HEK293 (cell line): ENCODE measurements around the gene BIRC3.

ENCODE experiments used
- BCL11B ChIP-seq: fragments of 450-650 bp; formaldehyde crosslinking; IDR thresholded peaks from 2 replicates; pipeline ENCODE4 v1.5.1; 2016; ENCODE audit warnings: low read depth, missing biosample characterization, missing genetic modification characterization
- FEZF1 ChIP-seq: fragments of 450-650 bp; formaldehyde crosslinking; IDR thresholded peaks from 2 replicates; pipeline ENCODE4 v1.5.1; 2016; ENCODE audit warnings: missing biosample characterization, missing genetic modification characterization
- HOXC10 ChIP-seq: sonication (generic); formaldehyde crosslinking; IDR thresholded peaks from 2 replicates; pipeline ENCODE4 v1.8.1; 2023; ENCODE audit warnings: mild to moderate bottlenecking, missing genetic modification reagents
- KLF8 ChIP-seq: fragments of 450-650 bp; formaldehyde crosslinking; IDR thresholded peaks from 2 replicates; pipeline ENCODE4 v1.5.1; 2016; ENCODE audit warnings: missing biosample characterization, missing genetic modification characterization
- REPIN1 ChIP-seq: fragments of 450-650 bp; formaldehyde crosslinking; IDR thresholded peaks from 2 replicates; pipeline ENCODE4 v1.5.1; 2017; ENCODE audit warnings: missing biosample characterization, missing genetic modification characterization, low read depth
- SCRT1 ChIP-seq: fragments of 450-650 bp; formaldehyde crosslinking; IDR thresholded peaks from 2 replicates; pipeline ENCODE4 v1.5.1; 2016; ENCODE audit warnings: missing biosample characterization, missing genetic modification characterization, borderline replicate concordance
- TRIM28 ChIP-seq: IDR thresholded peaks from 2 replicates; pipeline ENCODE4 v1.6.1; 2011; ENCODE audit warnings: low read length, control low read depth, borderline replicate concordance
- ZBTB20 ChIP-seq: fragments of 450-650 bp; formaldehyde crosslinking; IDR thresholded peaks from 2 replicates; pipeline ENCODE4 v1.5.1; 2016; ENCODE audit warnings: missing biosample characterization, missing genetic modification characterization
- ZBTB21 ChIP-seq: fragments of 450-650 bp; formaldehyde crosslinking; IDR thresholded peaks from 2 replicates; pipeline ENCODE4 v1.5.1; 2017; ENCODE audit warnings: missing biosample characterization, missing genetic modification characterization
- ZEB2 ChIP-seq: fragments of 450-650 bp; formaldehyde crosslinking; IDR thresholded peaks from 2 replicates; pipeline ENCODE4 v1.5.1; 2016; ENCODE audit warnings: missing biosample characterization, missing genetic modification characterization
- ZNF214 ChIP-seq: fragments of 450-650 bp; formaldehyde crosslinking; IDR thresholded peaks from 2 replicates; pipeline ENCODE4 v1.5.1; 2017; ENCODE audit warnings: missing biosample characterization, mild to moderate bottlenecking, missing genetic modification characterization, borderline replicate concordance
- ZNF292 ChIP-seq: fragments of 450-650 bp; formaldehyde crosslinking; IDR thresholded peaks from 2 replicates; pipeline ENCODE4 v1.5.1; 2016; ENCODE audit warnings: low read depth, missing biosample characterization, missing genetic modification characterization, borderline replicate concordance
- ZNF561 ChIP-seq: fragments of 450-650 bp; IDR thresholded peaks from 2 replicates; pipeline ENCODE4 v1.5.1; 2018; ENCODE audit warnings: missing biosample characterization, missing genetic modification characterization, borderline replicate concordance
- ZNF701 ChIP-seq: fragments of 450-650 bp; formaldehyde crosslinking; IDR thresholded peaks from 2 replicates; pipeline ENCODE4 v1.5.1; 2016; ENCODE audit warnings: missing biosample characterization, missing genetic modification characterization
- ZNF76 ChIP-seq: fragments of 450-650 bp; formaldehyde crosslinking; IDR thresholded peaks from 2 replicates; pipeline ENCODE4; 2016; ENCODE audit warnings: low read depth, missing biosample characterization, missing genetic modification characterization, borderline replicate concordance
- ZNF785 ChIP-seq: fragments of 450-650 bp; formaldehyde crosslinking; IDR thresholded peaks from 2 replicates; pipeline ENCODE4 v1.5.1; 2016; ENCODE audit warnings: missing biosample characterization, missing genetic modification characterization
- TF ChIP-seq, protein P1 (sequence below): fragments of 450-650 bp; formaldehyde crosslinking; IDR thresholded peaks from 2 replicates; pipeline ENCODE4 v1.5.1; 2017; ENCODE audit warnings: missing biosample characterization, missing genetic modification characterization
- TF ChIP-seq, protein P2 (sequence below): fragments of 450-650 bp; formaldehyde crosslinking; IDR thresholded peaks from 2 replicates; pipeline ENCODE4 v1.5.1; 2016; ENCODE audit warnings: missing biosample characterization, missing genetic modification characterization
- TF ChIP-seq, protein P3 (sequence below): fragments of 450-650 bp; formaldehyde crosslinking; IDR thresholded peaks from 2 replicates; pipeline ENCODE4 v1.5.1; 2016; ENCODE audit warnings: missing biosample characterization, missing genetic modification characterization
- TF ChIP-seq, protein P4 (sequence below): fragments of 450-650 bp; formaldehyde crosslinking; IDR thresholded peaks from 2 replicates; pipeline ENCODE4 v1.5.1; 2016; ENCODE audit warnings: missing biosample characterization, missing genetic modification characterization
- TF ChIP-seq, protein P5 (sequence below): fragments of 450-650 bp; formaldehyde crosslinking; IDR thresholded peaks from 2 replicates; pipeline ENCODE4 v1.5.1; 2016; ENCODE audit warnings: missing biosample characterization, missing genetic modification characterization
- TF ChIP-seq, protein P6 (sequence below): fragments of 450-650 bp; formaldehyde crosslinking; IDR thresholded peaks from 2 replicates; pipeline ENCODE4 v1.5.1; 2016; ENCODE audit warnings: missing biosample characterization, missing genetic modification characterization
- TF ChIP-seq, protein P7 (sequence below): fragments of 450-650 bp; formaldehyde crosslinking; IDR thresholded peaks from 2 replicates; pipeline ENCODE4; 2016; ENCODE audit warnings: missing biosample characterization, missing genetic modification characterization

BIRC3 gene

DNA sequence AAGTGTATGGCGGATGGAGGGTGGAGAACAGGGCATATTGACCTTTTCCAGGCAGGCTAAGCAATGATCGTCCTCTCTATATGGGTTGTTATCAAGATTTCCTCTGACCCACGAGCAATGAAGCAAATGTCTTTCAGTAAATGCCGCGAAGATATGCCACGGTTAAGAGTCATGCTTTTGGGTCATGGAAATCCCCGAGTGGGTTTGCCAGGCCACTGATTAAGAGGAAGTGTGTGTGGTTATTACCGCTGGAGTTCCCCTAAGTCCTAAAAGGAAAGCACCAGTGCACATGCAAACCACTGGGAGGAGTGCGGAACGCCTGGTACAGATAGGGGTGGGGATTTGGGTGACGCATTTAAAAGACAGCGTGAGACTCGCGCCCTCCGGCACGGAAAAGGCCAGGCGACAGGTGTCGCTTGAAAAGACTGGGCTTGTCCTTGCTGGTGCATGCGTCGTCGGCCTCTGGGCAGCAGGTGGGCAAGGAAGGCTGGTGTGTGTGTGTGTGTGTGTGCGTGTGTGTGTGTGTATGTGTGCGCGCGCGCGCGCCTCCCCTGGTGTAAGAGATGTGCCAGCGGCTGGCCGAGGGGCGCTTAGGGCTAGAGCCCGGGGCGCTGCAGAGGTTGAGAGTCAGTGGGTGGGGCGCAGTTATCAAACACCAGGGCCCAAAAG lies at the start of gene BIRC3 (continued):
- TF ChIP-seq, protein P1, sequence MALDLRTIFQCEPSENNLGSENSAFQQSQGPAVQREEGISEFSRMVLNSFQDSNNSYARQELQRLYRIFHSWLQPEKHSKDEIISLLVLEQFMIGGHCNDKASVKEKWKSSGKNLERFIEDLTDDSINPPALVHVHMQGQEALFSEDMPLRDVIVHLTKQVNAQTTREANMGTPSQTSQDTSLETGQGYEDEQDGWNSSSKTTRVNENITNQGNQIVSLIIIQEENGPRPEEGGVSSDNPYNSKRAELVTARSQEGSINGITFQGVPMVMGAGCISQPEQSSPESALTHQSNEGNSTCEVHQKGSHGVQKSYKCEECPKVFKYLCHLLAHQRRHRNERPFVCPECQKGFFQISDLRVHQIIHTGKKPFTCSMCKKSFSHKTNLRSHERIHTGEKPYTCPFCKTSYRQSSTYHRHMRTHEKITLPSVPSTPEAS (tag by site-specific recombination) = peak; percentile 96
- TF ChIP-seq FEZF1 (tag by site-specific recombination) (peak; percentile 87), KLF8 (tag by site-specific recombination) (peak; percentile 64; the same call in 1 of the 2 replicates), ZNF214 (tag by site-specific recombination) (no peak), TRIM28 (no peak), HOXC10 (CRISPR knock-in tag) (no peak), REPIN1 (tag by site-specific recombination) (no peak), BCL11B (peak; percentile 79), ZNF701 (no peak), ZNF76 (tag by site-specific recombination) (no peak), ZEB2 (tag by site-specific recombination) (peak; percentile 79; the same call in 1 of the 2 replicates), ZBTB20 (tag by site-specific recombination) (peak; percentile 80), SCRT1 (peak; percentile 100), ZNF785 (tag by site-specific recombination) (no peak), ZNF561 (tag by site-specific recombination) (peak; percentile 61; the same call in 1 of the 2 replicates), ZBTB21 (peak; percentile 29; the same call in 1 of the 2 replicates), ZNF292 (tag by site-specific recombination) (no peak)
- TF ChIP-seq, protein P2, sequence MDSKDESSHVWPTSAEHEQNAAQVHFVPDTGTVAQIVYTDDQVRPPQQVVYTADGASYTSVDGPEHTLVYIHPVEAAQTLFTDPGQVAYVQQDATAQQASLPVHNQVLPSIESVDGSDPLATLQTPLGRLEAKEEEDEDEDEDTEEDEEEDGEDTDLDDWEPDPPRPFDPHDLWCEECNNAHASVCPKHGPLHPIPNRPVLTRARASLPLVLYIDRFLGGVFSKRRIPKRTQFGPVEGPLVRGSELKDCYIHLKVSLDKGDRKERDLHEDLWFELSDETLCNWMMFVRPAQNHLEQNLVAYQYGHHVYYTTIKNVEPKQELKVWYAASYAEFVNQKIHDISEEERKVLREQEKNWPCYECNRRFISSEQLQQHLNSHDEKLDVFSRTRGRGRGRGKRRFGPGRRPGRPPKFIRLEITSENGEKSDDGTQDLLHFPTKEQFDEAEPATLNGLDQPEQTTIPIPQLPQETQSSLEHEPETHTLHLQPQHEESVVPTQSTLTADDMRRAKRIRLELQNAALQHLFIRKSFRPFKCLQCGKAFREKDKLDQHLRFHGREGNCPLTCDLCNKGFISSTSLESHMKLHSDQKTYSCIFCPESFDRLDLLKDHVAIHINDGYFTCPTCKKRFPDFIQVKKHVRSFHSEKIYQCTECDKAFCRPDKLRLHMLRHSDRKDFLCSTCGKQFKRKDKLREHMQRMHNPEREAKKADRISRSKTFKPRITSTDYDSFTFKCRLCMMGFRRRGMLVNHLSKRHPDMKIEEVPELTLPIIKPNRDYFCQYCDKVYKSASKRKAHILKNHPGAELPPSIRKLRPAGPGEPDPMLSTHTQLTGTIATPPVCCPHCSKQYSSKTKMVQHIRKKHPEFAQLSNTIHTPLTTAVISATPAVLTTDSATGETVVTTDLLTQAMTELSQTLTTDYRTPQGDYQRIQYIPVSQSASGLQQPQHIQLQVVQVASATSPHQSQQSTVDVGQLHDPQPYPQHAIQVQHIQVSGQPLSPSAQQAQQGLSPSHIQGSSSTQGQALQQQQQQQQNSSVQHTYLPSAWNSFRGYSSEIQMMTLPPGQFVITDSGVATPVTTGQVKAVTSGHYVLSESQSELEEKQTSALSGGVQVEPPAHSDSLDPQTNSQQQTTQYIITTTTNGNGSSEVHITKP (tag by site-specific recombination) = peak; percentile 97
- TF ChIP-seq, protein P3, sequence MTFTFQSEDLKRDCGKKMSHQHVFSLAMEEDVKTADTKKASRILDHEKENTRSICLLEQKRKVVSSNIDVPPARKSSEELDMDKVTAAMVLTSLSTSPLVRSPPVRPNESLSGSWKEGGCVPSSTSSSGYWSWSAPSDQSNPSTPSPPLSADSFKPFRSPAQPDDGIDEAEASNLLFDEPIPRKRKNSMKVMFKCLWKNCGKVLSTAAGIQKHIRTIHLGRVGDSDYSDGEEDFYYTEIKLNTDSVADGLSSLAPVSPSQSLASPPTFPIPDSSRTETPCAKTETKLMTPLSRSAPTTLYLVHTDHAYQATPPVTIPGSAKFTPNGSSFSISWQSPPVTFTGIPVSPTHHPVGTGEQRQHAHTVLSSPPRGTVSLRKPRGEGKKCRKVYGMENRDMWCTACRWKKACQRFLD = no peak
- TF ChIP-seq, protein P4, sequence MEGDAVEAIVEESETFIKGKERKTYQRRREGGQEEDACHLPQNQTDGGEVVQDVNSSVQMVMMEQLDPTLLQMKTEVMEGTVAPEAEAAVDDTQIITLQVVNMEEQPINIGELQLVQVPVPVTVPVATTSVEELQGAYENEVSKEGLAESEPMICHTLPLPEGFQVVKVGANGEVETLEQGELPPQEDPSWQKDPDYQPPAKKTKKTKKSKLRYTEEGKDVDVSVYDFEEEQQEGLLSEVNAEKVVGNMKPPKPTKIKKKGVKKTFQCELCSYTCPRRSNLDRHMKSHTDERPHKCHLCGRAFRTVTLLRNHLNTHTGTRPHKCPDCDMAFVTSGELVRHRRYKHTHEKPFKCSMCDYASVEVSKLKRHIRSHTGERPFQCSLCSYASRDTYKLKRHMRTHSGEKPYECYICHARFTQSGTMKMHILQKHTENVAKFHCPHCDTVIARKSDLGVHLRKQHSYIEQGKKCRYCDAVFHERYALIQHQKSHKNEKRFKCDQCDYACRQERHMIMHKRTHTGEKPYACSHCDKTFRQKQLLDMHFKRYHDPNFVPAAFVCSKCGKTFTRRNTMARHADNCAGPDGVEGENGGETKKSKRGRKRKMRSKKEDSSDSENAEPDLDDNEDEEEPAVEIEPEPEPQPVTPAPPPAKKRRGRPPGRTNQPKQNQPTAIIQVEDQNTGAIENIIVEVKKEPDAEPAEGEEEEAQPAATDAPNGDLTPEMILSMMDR (tag by site-specific recombination) = peak; percentile 98
- TF ChIP-seq, protein P5, sequence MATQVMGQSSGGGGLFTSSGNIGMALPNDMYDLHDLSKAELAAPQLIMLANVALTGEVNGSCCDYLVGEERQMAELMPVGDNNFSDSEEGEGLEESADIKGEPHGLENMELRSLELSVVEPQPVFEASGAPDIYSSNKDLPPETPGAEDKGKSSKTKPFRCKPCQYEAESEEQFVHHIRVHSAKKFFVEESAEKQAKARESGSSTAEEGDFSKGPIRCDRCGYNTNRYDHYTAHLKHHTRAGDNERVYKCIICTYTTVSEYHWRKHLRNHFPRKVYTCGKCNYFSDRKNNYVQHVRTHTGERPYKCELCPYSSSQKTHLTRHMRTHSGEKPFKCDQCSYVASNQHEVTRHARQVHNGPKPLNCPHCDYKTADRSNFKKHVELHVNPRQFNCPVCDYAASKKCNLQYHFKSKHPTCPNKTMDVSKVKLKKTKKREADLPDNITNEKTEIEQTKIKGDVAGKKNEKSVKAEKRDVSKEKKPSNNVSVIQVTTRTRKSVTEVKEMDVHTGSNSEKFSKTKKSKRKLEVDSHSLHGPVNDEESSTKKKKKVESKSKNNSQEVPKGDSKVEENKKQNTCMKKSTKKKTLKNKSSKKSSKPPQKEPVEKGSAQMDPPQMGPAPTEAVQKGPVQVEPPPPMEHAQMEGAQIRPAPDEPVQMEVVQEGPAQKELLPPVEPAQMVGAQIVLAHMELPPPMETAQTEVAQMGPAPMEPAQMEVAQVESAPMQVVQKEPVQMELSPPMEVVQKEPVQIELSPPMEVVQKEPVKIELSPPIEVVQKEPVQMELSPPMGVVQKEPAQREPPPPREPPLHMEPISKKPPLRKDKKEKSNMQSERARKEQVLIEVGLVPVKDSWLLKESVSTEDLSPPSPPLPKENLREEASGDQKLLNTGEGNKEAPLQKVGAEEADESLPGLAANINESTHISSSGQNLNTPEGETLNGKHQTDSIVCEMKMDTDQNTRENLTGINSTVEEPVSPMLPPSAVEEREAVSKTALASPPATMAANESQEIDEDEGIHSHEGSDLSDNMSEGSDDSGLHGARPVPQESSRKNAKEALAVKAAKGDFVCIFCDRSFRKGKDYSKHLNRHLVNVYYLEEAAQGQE (tag by site-specific recombination) = peak; percentile 50
- TF ChIP-seq, protein P6, sequence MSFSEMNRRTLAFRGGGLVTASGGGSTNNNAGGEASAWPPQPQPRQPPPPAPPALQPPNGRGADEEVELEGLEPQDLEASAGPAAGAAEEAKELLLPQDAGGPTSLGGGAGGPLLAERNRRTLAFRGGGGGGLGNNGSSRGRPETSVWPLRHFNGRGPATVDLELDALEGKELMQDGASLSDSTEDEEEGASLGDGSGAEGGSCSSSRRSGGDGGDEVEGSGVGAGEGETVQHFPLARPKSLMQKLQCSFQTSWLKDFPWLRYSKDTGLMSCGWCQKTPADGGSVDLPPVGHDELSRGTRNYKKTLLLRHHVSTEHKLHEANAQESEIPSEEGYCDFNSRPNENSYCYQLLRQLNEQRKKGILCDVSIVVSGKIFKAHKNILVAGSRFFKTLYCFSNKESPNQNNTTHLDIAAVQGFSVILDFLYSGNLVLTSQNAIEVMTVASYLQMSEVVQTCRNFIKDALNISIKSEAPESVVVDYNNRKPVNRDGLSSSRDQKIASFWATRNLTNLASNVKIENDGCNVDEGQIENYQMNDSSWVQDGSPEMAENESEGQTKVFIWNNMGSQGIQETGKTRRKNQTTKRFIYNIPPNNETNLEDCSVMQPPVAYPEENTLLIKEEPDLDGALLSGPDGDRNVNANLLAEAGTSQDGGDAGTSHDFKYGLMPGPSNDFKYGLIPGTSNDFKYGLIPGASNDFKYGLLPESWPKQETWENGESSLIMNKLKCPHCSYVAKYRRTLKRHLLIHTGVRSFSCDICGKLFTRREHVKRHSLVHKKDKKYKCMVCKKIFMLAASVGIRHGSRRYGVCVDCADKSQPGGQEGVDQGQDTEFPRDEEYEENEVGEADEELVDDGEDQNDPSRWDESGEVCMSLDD (tag by site-specific recombination) = 0 out of 2 replicates have a peak, but pooled peaks have one; percentile 68
- TF ChIP-seq, protein P7, sequence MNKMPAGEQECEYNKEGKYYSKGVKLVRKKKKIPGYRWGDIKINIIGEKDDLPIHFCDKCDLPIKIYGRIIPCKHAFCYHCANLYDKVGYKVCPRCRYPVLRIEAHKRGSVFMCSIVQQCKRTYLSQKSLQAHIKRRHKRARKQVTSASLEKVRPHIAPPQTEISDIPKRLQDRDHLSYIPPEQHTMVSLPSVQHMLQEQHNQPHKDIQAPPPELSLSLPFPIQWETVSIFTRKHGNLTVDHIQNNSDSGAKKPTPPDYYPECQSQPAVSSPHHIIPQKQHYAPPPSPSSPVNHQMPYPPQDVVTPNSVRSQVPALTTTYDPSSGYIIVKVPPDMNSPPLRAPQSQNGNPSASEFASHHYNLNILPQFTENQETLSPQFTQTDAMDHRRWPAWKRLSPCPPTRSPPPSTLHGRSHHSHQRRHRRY = no peak
